Measurements from ENCODE around the gene METRNL.
"Not testable (repeated sequence)": the region's sequence is repeated elsewhere in the genome, so short reads cannot be mapped to it uniquely, and the experiment has no call there.

METRNL gene

GRCh38 chr17:83134456-83134855 is 55.0 kb downstream of the METRNL start:
- in situ Hi-C loops (cut with HindIII; ENCODE audit: low sequenced_read_pairs): not testable (repeated sequence)

GRCh38 chr17:83135692-83136091 is 56.3 kb downstream of the METRNL start:
- in situ Hi-C loops (cut with HindIII; ENCODE audit: low sequenced_read_pairs): no loop called here

GRCh38 chr17:83136156-83136555 is 56.7 kb downstream of the METRNL start:
- in situ Hi-C loops (cut with HindIII; ENCODE audit: low sequenced_read_pairs): no loop called here

- in situ Hi-C loops (cut with HindIII; ENCODE audit: low sequenced_read_pairs): no loop called here
Observed at GRCh38 chr17:83136931-83137330, 57.5 kb downstream of the METRNL start.

- in situ Hi-C loops (cut with HindIII; ENCODE audit: low sequenced_read_pairs): no loop called here
Observed at GRCh38 chr17:83137523-83137922, 58.1 kb downstream of the METRNL start.

DNA sequence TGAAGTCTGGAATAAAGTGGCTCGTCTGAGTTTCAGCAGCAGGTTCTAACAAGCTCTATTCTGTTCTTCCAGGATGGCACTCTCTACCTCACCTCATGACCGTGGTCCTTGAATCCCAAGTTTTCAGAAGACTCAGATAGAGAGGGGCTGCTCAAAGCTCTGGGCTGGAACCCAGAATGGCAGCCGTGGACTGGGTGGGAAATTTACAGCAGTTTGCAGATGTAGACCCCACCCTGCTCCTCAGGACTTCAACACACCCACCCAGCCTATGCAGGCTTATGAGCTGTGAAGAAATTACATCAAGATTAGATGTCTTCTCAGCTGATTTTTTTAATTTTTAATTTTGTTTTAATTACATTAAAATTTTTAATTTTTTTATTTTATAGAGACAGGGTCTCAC is 59.4 kb downstream of the METRNL start:
- in situ Hi-C loops (cut with HindIII; ENCODE audit: low sequenced_read_pairs): no loop called here

DNA sequence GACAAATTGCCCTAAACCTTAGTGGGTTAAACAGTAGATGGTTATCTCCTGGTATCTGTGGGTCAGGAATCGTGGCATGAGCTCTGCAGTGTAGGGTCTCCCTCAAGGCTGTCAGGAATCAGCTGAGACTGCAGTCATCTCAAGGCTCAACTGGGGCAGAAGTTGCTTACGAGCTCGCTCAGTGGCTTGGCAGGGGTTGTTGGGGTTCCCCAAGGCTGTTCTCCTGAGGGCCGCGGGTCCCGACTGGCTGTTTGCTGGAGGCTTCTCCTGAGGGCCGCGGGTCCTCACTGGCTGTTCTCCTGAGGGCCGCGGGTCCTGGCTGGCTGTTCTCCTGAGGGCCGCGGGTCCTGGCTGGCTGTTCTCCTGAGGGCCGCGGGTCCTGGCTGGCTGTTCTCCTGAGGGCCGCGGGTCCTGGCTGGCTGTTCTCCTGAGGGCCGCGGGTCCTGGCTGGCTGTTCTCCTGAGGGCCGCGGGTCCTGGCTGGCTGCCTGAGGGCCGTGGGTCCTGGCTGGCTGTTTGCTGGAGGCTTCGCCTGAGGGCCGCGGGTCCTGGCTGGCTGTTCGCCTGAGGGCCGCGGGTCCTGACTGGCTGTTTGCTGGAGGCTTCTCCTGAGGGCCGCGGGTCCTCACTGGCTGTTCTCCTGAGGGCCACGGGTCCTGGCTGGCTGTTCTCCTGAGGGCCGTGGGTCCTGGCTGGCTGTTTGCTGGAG is 60.3 kb downstream of the METRNL start:
- in situ Hi-C loops (cut with HindIII; ENCODE audit: low sequenced_read_pairs): not testable (repeated sequence)

GRCh38 chr17:83140249-83140566 is 60.8 kb downstream of the METRNL start:
- in situ Hi-C loops (cut with HindIII; ENCODE audit: low sequenced_read_pairs): not testable (repeated sequence)

DNA sequence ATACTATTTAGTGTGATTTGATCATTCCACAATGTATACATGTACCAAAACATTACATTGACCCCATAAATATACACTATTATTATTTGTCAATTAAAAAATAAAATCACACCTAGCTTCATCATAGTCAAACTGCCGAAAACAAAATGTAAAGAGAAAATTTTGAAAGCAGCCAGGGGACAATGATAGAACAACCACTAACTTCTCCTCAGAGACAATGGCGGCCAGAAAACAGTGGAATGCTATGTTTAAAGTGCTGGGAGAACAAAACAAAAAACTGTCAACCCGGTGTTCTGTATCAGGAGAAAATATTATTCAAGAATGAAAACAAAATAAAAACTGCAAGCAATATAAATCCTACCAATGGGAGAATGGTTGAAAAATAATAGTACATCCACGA is 63.2 kb downstream of the METRNL start:
- in situ Hi-C loops (cut with HindIII; ENCODE audit: low sequenced_read_pairs): no loop called here

DNA sequence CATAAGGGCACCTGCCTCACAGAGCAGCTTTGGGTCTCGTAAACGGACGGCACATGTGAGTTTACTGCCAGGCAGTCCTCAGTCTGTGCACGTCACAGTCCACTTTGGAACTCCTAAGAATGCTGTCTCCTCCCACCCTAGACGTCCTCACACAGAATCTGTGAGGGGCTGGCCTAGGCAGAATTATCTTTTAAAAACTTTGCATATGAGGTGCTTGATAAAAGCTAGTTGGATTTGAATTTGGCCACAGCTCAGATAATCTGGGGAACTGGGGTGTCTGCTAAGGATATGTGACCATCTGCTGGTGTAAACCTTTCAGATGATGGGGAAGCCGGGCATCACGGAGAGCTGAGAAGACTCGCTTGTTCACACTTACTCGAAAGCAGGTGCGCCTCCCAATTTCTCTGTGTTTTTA is 64.4 kb downstream of the METRNL start:
- in situ Hi-C loops (cut with HindIII; ENCODE audit: low sequenced_read_pairs): no loop called here
